Mucosa of descending colon (tissue), 3 donors: ENCODE data around the gene TTLL8. TPM values are rescaled to one million over a fixed set of nuclear protein-coding genes. Genes with fewer than 3 reads are reported as not detected.

Source experiments
- ATAC-seq: fragments of 200-7000 bp; cut with Tn5 transposase; one replicate; pipeline ENCODE4 v1.9.1; 2020; ENCODE audit warnings: mild to moderate bottlenecking, moderate library complexity
- DNase-seq, 3 donors: peaks; one replicate each; pipeline ENCODE4 v3.0.0-alpha.2; 2020
- H3K36me3 ChIP-seq: fragments of 200-600 bp; one replicate; pipeline ENCODE4 v1.8.0; 2021; ENCODE audit warnings: low read depth, mild to moderate bottlenecking
- H3K4me1 ChIP-seq: fragments of 200-600 bp; one replicate; pipeline ENCODE4 v1.8.0; 2021; ENCODE audit warnings: low read depth, mild to moderate bottlenecking
- H3K4me3 ChIP-seq: fragments of 200-600 bp; one replicate; pipeline ENCODE4 v1.8.0; 2021; ENCODE audit warnings: mild to moderate bottlenecking
- H3K9me3 ChIP-seq: fragments of 200-600 bp; one replicate; pipeline ENCODE4 v1.8.0; 2021; ENCODE audit warnings: mild to moderate bottlenecking
- intact Hi-C, 2 donors: fragments of 100-400 bp; cut with DNase I in 1 of 2; cut with micrococcal nuclease in 1 of 2; formaldehyde crosslinking; loops; one replicate each; pipeline versions ENCODE4 v1.11.0 to v1.11.1; 2022; cut with DNase I, micrococcal nuclease
- total RNA-seq, 3 donors: library from RNA; stranded (reverse); fragmentation: NEBNext Ultra II Directional in 2 of 3; extraction: Animal tissue kit (Norgen Biotek cat#: 25700) in 2 of 3; gene quantifications; one replicate each; pipeline versions ENCODE4 v1.2.1 to v1.2.4, GENCODE V29; 2021 to 2023
- TF ChIP-seq, protein P1 (sequence below): fragments of 200-600 bp; IDR thresholded peaks from one replicate; pipeline ENCODE4 v1.8.0; 2022; ENCODE audit warnings: antibody characterized with exemption, mild to moderate bottlenecking
- donor health status: DM: no; HTN: no; CAD: no; lungs with moderate emphysema.
- donor health status: DM: no; HTN: no; CAD: no.
- donor health status: DM: no; HTN: yes; CAD: no.

The TTLL8 gene
- total RNA-seq, 3 donors from 2014 or later = not detected

DNA sequence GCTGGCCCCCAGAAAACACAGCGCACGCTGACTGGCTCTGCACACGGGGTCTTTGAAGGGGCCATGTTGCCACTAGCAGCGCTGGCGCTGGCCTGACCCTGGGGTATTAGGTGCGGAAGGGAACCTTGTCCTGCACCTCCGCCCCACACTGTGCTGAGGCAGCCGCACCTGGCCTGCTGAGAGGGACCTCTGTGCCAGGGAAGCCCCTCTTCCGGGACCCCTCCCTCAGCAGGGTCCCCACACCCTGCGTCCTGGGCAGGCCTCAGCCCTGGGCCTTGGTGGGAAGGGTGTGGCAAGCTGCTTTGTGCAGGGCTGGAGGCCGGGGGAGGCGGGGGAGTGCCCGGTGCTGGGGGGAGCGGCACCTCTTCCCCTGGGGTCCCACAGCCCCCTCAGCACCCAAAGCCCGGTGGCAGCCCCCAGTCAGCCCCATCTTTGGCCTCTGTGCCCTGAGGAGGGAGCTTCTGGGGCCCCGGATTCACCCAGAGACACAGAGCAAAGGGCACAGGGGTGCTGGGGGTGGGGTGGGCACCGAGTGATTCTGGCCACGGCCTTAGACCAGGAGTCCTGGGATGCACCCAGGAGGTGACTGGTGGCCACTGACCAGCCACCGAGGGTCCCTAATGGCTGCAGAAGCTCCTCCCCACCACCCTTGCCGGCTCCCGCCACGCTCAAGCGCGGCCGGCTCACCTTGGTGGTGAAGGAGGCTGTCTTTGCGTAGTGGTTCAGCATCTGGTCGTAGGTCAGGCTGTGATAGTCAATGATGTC, 11.4 kb downstream of the TTLL8 start:
- ATAC-seq (no peak), DNase-seq (peak in 2 of 3 donors; percentile 11 to 35)
- Histone ChIP-seq H3K9me3 (no peaks in the 10 kb centered on the region), H3K4me1 (no peaks in the 10 kb centered on the region), H3K4me3 (no peak overlapping the region), H3K36me3 (no peaks in the 10 kb centered on the region)
- intact Hi-C loops = no loop called here
- TF ChIP-seq, protein P1, sequence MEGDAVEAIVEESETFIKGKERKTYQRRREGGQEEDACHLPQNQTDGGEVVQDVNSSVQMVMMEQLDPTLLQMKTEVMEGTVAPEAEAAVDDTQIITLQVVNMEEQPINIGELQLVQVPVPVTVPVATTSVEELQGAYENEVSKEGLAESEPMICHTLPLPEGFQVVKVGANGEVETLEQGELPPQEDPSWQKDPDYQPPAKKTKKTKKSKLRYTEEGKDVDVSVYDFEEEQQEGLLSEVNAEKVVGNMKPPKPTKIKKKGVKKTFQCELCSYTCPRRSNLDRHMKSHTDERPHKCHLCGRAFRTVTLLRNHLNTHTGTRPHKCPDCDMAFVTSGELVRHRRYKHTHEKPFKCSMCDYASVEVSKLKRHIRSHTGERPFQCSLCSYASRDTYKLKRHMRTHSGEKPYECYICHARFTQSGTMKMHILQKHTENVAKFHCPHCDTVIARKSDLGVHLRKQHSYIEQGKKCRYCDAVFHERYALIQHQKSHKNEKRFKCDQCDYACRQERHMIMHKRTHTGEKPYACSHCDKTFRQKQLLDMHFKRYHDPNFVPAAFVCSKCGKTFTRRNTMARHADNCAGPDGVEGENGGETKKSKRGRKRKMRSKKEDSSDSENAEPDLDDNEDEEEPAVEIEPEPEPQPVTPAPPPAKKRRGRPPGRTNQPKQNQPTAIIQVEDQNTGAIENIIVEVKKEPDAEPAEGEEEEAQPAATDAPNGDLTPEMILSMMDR = no peak

DNA sequence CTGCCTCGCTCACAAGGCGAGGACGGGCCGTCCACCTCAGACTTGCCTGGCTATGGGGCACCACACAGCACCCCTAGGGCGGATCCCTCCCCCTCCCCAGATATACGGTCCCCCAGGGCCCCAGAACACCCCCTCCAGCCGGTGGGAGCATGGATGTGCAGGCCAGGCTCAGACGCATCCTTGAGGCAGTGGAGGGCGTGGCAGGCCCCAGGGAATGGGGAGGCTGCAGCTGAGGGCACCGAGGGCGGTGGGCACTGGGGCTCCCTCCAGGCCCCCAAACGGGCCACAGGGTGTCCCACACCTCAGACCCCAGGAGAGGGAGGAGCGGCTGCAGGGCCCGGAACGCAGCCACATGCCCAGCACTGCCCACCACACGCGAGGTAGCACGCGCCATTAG, 12.1 kb downstream of the TTLL8 start:
- Histone ChIP-seq H3K4me3 (no peak overlapping the region), H3K36me3 (no peaks in the 10 kb centered on the region), H3K4me1 (no peaks in the 10 kb centered on the region), H3K9me3 (no peaks in the 10 kb centered on the region)
- no peak for DNase-seq
- TF ChIP-seq, protein P1 = no peak
- intact Hi-C loops = no loop called here
- no peak for ATAC-seq

DNA sequence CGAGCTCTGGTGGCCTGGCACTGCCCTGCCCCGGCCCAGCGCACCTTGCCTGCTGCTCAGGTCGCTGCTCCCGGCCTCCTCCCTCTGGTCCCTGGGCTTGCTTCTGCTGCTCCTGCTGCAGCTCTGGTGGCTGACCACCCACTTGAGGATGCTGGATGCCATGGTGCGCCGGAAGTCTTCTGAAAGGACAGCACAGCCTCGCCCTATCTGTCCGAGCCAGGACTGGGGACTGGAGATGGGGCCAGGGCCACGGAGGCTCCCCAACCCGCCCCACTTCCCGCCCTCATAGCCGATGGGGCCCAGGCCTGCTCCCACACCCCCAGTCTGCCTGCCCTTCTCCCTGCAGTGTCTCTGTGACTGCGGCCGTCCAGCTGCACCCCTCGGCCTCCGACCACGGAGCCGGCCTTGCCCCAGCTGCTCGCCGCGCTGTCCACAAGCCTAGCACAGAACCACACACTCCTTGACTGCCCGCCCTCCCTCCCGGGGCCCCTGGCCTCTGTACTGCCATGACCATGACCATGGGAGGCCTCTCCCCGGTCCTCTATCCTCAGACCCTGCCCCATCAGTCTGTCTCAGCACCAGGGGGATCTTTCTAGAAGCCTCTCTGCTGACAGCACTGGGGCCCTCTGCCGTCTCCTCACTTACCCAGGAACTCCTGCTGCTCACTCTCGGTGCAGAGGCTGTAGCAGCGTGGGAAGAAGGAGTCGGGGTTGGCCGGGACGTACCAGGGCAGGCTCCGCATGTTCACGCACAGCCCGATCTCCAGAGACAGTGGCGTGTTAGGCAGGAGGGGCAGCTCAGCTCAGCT, 12.7 kb downstream of the TTLL8 start:
- no peaks in the 10 kb centered on the region for H3K9me3 ChIP-seq
- DNase-seq (peak in 1 of 3 donors; percentile 42), ATAC-seq (peak; percentile 8)
- H3K36me3 ChIP-seq = no peaks in the 10 kb centered on the region
- intact Hi-C loops = no loop called here
- no peaks in the 10 kb centered on the region for H3K4me1 ChIP-seq
- TF ChIP-seq, protein P1 = no peak
- no peak overlapping the region for H3K4me3 ChIP-seq

DNA sequence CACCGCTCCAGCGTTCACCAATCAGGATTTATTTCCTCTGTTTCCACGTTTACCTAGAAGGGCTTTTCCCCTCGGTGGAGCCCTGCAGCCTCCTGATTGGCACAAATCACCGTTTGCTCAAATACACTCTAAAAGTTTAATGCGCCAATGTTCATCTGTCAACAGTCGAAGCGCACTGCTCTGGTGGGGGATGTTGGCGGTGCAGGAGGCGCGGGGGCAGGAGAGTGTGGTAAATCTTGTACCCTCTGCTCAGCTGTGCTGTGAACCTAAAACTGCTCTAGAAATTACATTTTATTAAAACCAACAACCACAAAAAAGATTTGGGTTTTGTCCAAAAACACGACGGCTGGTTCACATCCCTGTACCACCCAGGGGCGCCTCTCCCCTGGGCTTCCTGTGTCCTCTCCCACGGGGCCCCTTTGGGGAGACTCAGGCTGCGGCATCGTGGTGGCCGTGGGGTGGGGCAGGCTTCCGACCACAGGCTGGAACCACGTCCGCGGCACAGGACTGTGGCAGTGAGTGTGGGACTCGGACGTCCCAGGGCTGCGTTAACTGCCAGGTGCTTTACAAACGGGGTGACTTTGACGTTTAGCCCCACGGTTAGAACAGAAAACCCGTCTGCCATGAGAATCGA, 13.5 kb downstream of the TTLL8 start:
- Histone ChIP-seq H3K4me1 (no peaks in the 10 kb centered on the region), H3K36me3 (no peaks in the 10 kb centered on the region), H3K4me3 (no peak overlapping the region), H3K9me3 (no peaks in the 10 kb centered on the region)
- TF ChIP-seq, protein P1 = no peak
- intact Hi-C loops = no loop called here
- ATAC-seq (no peak), DNase-seq (peak in 1 of 3 donors; percentile 44)

DNA sequence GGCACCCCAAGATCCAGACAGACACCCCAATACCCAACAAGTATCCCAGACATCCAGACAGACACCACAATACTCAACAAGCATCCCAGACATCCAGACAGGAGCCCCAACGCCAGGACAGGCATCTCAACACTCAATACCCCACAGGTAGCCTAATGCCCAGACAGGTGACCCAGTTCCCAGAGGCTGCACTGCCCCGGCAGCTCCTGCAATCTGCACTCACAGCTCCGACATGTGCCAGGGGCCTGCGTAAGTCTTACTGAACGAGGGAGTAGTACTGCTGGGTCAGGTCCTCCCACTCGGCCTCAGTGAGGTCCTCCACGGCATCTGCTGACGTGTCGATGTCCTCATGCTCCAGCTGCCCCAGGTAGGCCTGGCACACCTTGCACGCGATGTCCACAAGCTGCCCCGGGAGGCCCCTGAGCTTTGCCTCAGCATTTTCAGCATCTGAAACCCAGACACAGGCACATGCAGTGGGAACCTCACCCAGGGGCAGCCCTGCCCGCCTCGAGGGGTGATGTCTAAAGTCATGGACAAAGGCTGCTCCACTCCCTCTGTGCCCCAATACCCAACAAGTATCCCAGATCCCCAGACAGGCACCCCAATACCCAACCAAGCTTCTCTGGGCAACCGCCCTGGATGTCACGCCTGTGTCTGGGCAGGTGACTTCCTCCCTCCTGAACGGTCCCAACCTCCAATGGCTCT, 16.6 kb downstream of the TTLL8 start:
- no peak for ATAC-seq
- TF ChIP-seq, protein P1 = no peak
- Histone ChIP-seq H3K4me1 (no peaks in the 10 kb centered on the region), H3K4me3 (no peak overlapping the region), H3K9me3 (no peaks in the 10 kb centered on the region), H3K36me3 (no peaks in the 10 kb centered on the region)
- no peak for DNase-seq
- intact Hi-C loops = no loop called here
